ENCODE results near the gene GPR143.

The GPR143 gene

DNA sequence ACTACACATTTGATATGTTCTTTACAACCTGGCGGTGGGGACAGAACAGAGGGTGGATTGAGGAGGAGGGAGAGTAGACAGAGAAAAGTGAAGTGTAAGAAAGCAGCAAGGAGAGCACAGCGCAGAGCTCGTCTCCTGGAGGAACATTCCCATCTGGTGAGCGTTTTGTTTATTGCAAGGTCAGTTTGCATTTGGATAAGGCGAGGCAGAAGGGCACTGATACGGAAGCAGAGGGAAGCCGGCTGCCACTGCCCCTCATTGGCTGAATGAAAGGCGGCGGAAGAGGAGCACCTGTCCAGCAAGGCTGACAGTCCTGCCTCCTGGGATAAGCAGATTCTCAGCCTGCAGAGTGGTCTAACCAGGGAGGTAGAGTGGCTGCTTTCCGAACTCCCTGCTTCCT is 83.2 kb downstream of the GPR143 start:
- Histone ChIP-seq H3F3A (ENCODE audit: low read depth) (no peaks in the 10 kb centered on the region), H3K9me2 (replicated peaks; ENCODE audit: low read depth, low read length) (no peaks in the 10 kb centered on the region), H2AFZ (ENCODE audit: low read length) (no peak overlapping the region), H3K4me3 (ENCODE audit: low read length, poor library complexity, severe bottlenecking) (no peak overlapping the region), H4K20me1 (ENCODE audit: insufficient read depth, low read length, poor library complexity, severe bottlenecking) (no peaks in the 10 kb centered on the region), H3K4me2 (ENCODE audit: low read depth, low read length, poor library complexity, severe bottlenecking) (no peak overlapping the region), H3K4me1 (ENCODE audit: insufficient read depth, low read length, poor library complexity, severe bottlenecking) (no peaks in the 10 kb centered on the region), H3K36me3 (ENCODE audit: insufficient read depth, low read length) (no peaks in the 10 kb centered on the region), H3K27me3 (ENCODE audit: insufficient read depth, low read length, poor library complexity, severe bottlenecking) (no peaks in the 10 kb centered on the region), H3K79me2 (ENCODE audit: insufficient read depth, low read length) (no peaks in the 10 kb centered on the region), H3K9ac (ENCODE audit: low read depth, low read length, poor library complexity, severe bottlenecking) (no peak overlapping the region), H3K9me3 (ENCODE audit: insufficient read depth, low read depth, low read length) (no peaks in the 10 kb centered on the region)
- no peak for TF ChIP-seq CTCF (conservative IDR thresholded peaks at IDR 0.05; ENCODE audit: low read length)
- TF ChIP-seq EZH2phosphoT487 (IDR thresholded peaks at IDR 0.05; ENCODE audit: borderline replicate concordance) = no peak

DNA sequence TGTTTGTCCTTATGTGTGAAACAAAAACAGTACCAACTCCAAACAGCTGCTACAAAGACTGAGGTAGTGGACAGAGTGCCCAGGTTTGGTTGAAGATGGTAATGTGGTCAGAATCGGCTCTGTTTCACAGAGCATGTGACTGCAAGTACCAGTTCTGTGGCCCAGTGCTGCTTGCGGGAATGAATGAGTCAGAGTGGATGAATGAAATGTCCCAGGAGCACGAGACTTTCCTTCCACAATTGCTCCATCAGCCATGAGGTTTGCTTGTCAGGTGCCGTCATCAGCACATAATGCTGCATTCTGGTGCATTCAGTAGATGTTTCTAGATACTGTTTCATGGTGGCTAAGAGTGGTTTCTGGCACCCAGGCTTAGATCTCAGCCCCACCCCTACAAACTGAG is 84.2 kb downstream of the GPR143 start:
- H2AFZ ChIP-seq (ENCODE audit: low read length) = no peak overlapping the region
- H3K4me2 ChIP-seq (ENCODE audit: low read depth, low read length, poor library complexity, severe bottlenecking) = no peak overlapping the region
- TF ChIP-seq CTCF (conservative IDR thresholded peaks at IDR 0.05; ENCODE audit: low read length) (no peak), EZH2phosphoT487 (IDR thresholded peaks at IDR 0.05; ENCODE audit: borderline replicate concordance) (no peak)
- no peaks in the 10 kb centered on the region for H3K27me3 ChIP-seq (ENCODE audit: insufficient read depth, low read length, poor library complexity, severe bottlenecking)
- no peaks in the 10 kb centered on the region for H3K36me3 ChIP-seq (ENCODE audit: insufficient read depth, low read length)
- H3F3A ChIP-seq (ENCODE audit: low read depth) = no peaks in the 10 kb centered on the region
- H3K4me1 ChIP-seq (ENCODE audit: insufficient read depth, low read length, poor library complexity, severe bottlenecking) = no peaks in the 10 kb centered on the region
- no peak overlapping the region for H3K9ac ChIP-seq (ENCODE audit: low read depth, low read length, poor library complexity, severe bottlenecking)
- H3K79me2 ChIP-seq (ENCODE audit: insufficient read depth, low read length) = no peaks in the 10 kb centered on the region
- no peaks in the 10 kb centered on the region for H4K20me1 ChIP-seq (ENCODE audit: insufficient read depth, low read length, poor library complexity, severe bottlenecking)
- no peak overlapping the region for H3K4me3 ChIP-seq (ENCODE audit: low read length, poor library complexity, severe bottlenecking)
- H3K9me3 ChIP-seq (ENCODE audit: insufficient read depth, low read depth, low read length) = no peaks in the 10 kb centered on the region
- H3K9me2 ChIP-seq (replicated peaks; ENCODE audit: low read depth, low read length) = no peaks in the 10 kb centered on the region

- H3K4me1 ChIP-seq (ENCODE audit: insufficient read depth, low read length, poor library complexity, severe bottlenecking) = no peaks in the 10 kb centered on the region
- H3F3A ChIP-seq (ENCODE audit: low read depth) = no peaks in the 10 kb centered on the region
- H3K9ac ChIP-seq (ENCODE audit: low read depth, low read length, poor library complexity, severe bottlenecking) = no peak overlapping the region
- no peaks in the 10 kb centered on the region for H3K79me2 ChIP-seq (ENCODE audit: insufficient read depth, low read length)
- no peak overlapping the region for H3K4me3 ChIP-seq (ENCODE audit: low read length, poor library complexity, severe bottlenecking)
- no peaks in the 10 kb centered on the region for H4K20me1 ChIP-seq (ENCODE audit: insufficient read depth, low read length, poor library complexity, severe bottlenecking)
- H3K9me2 ChIP-seq (replicated peaks; ENCODE audit: low read depth, low read length) = no peaks in the 10 kb centered on the region
- H3K4me2 ChIP-seq (ENCODE audit: low read depth, low read length, poor library complexity, severe bottlenecking) = no peak overlapping the region
- H2AFZ ChIP-seq (ENCODE audit: low read length) = no peak overlapping the region
- H3K27me3 ChIP-seq (ENCODE audit: insufficient read depth, low read length, poor library complexity, severe bottlenecking) = no peaks in the 10 kb centered on the region
- no peaks in the 10 kb centered on the region for H3K36me3 ChIP-seq (ENCODE audit: insufficient read depth, low read length)
- H3K9me3 ChIP-seq (ENCODE audit: insufficient read depth, low read depth, low read length) = no peaks in the 10 kb centered on the region
- no peak for TF ChIP-seq CTCF (conservative IDR thresholded peaks at IDR 0.05; ENCODE audit: low read length)
- no peak for TF ChIP-seq EZH2phosphoT487 (IDR thresholded peaks at IDR 0.05; ENCODE audit: borderline replicate concordance)
Observed at GRCh38 chrX:9681011-9681410, 84.6 kb downstream of the GPR143 start.
